ENCODE data around the gene NDC80. TPM values are rescaled to one million over a fixed set of nuclear protein-coding genes. Genes with fewer than 3 reads are reported as not detected.

Gene NDC80
- total and polyA plus RNA-seq, 9 of the 15 experiments (the other 6 are each of a cell fraction or from before 2014, with no cell fraction given): 65.2 to 97.9 (median 83.3) TPM

DNA sequence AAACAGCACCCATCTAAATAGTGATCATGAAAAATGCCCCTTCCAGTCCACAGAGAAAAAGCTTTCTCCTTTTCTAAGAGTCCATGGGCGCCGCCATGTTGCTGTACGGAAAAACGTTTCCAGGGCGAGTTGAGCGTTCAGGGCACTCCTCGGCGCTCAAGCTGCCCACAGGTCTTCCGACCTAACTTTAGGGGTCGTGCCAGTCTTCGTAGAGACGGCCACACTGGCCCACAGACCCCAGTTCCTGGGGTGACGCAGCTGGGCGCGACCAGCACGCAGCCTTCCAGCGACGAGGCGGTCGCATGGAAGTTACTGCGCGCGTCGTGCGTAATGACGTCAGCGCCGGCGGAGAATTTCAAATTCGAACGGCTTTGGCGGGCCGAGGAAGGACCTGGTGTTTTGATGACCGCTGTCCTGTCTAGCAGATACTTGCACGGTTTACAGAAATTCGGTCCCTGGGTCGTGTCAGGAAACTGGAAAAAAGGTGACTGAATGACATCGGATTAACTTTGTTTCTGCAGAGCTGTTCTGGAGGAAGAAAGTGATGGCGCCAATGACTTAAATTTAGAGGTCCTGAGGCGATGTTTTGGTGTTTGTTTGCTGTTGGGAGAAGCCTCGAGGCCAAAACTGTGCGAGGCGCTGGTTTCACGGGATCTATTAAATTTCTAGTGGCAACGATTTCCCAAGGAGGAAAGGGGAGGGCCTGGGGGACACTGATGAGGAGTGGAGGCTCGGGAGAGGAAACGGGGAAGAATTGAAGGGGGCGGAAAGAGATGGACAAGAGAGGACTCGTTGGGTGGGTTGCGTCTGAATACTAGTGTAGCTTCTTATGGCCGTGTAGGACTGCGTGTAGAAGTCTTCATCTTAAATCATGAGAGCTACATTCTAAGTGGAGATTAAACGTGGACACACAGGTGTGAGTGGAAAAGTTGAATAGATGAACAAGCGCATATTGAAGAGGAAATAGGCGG is at the start of gene NDC80, which contains the start of gene METTL4 (continued):
- TF ChIP-seq, protein P1, sequence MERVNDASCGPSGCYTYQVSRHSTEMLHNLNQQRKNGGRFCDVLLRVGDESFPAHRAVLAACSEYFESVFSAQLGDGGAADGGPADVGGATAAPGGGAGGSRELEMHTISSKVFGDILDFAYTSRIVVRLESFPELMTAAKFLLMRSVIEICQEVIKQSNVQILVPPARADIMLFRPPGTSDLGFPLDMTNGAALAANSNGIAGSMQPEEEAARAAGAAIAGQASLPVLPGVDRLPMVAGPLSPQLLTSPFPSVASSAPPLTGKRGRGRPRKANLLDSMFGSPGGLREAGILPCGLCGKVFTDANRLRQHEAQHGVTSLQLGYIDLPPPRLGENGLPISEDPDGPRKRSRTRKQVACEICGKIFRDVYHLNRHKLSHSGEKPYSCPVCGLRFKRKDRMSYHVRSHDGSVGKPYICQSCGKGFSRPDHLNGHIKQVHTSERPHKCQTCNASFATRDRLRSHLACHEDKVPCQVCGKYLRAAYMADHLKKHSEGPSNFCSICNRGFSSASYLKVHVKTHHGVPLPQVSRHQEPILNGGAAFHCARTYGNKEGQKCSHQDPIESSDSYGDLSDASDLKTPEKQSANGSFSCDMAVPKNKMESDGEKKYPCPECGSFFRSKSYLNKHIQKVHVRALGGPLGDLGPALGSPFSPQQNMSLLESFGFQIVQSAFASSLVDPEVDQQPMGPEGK (CRISPR knock-in tag; IDR thresholded peaks at IDR 0.05; ENCODE audit: borderline replicate concordance): no peak
- TF ChIP-seq TAF1 (IDR thresholded peaks at IDR 0.05; ENCODE audit: control insufficient read depth, extremely low read depth, insufficient read depth, low read length, severe bottlenecking): peak; percentile 48
- no peak for TF ChIP-seq POU5F1 (IDR thresholded peaks at IDR 0.05; ENCODE audit: borderline replicate concordance, low read depth, low read length, partially characterized antibody)
- no peak for TF ChIP-seq KAT7 (CRISPR knock-in tag; IDR thresholded peaks at IDR 0.05; ENCODE audit: borderline replicate concordance)
- TF ChIP-seq ZNF124 (CRISPR knock-in tag; IDR thresholded peaks at IDR 0.05): no peak
- TF ChIP-seq POLR2A (conservative IDR thresholded peaks at IDR 0.05): peak; percentile 86
- peak; percentile 90 for TF ChIP-seq L3MBTL2 (IDR thresholded peaks at IDR 0.05)
- TF ChIP-seq SOX6 (IDR thresholded peaks at IDR 0.05): peak; percentile 15; the same call in 1 of the 2 replicates
- no peak for TF ChIP-seq CHD4 (IDR thresholded peaks at IDR 0.05; ENCODE audit: insufficient read depth, insufficient replicate concordance, low read depth, low read length, poor library complexity, severe bottlenecking)
- TF ChIP-seq ZNF282 (CRISPR knock-in tag; IDR thresholded peaks at IDR 0.05): no peak
- TF ChIP-seq C11orf30 (IDR thresholded peaks at IDR 0.05; ENCODE audit: low read depth): peak; percentile 95
- TF ChIP-seq, protein P2, sequence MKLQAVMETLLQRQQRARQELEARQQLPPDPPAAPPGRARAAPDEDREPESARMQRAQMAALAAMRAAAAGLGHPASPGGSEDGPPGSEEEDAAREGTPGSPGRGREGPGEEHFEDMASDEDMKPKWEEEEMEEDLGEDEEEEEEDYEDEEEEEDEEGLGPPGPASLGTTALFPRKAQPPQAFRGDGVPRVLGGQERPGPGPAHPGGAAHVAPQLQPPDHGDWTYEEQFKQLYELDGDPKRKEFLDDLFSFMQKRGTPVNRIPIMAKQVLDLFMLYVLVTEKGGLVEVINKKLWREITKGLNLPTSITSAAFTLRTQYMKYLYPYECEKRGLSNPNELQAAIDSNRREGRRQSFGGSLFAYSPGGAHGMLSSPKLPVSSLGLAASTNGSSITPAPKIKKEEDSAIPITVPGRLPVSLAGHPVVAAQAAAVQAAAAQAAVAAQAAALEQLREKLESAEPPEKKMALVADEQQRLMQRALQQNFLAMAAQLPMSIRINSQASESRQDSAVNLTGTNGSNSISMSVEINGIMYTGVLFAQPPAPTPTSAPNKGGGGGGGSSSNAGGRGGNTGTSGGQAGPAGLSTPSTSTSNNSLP (IDR thresholded peaks at IDR 0.05; ENCODE audit: borderline replicate concordance, low read depth, low read length): no peak
- no peak for TF ChIP-seq RBM15 (IDR thresholded peaks at IDR 0.05; ENCODE audit: insufficient read depth, low read length)
- peak in 1 of 2 experiments; percentile 58; a peak in 2 of 4 replicates for TF ChIP-seq TRIM24 (IDR thresholded peaks at IDR 0.05)
- TF ChIP-seq, protein P3, sequence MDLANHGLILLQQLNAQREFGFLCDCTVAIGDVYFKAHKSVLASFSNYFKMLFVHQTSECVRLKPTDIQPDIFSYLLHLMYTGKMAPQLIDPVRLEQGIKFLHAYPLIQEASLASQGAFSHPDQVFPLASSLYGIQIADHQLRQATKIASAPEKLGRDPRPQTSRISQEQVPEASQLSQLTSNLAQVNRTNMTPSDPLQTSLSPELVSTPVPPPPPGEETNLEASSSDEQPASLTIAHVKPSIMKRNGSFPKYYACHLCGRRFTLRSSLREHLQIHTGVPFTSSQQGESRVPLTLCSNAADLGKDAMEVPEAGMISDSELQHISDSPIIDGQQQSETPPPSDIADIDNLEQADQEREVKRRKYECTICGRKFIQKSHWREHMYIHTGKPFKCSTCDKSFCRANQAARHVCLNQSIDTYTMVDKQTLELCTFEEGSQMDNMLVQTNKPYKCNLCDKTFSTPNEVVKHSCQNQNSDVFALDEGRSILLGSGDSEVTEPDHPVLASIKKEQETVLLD (IDR thresholded peaks at IDR 0.05): peak; percentile 100
- no peak for TF ChIP-seq ZNF57 (CRISPR knock-in tag; IDR thresholded peaks at IDR 0.05)
- TF ChIP-seq, protein P4, sequence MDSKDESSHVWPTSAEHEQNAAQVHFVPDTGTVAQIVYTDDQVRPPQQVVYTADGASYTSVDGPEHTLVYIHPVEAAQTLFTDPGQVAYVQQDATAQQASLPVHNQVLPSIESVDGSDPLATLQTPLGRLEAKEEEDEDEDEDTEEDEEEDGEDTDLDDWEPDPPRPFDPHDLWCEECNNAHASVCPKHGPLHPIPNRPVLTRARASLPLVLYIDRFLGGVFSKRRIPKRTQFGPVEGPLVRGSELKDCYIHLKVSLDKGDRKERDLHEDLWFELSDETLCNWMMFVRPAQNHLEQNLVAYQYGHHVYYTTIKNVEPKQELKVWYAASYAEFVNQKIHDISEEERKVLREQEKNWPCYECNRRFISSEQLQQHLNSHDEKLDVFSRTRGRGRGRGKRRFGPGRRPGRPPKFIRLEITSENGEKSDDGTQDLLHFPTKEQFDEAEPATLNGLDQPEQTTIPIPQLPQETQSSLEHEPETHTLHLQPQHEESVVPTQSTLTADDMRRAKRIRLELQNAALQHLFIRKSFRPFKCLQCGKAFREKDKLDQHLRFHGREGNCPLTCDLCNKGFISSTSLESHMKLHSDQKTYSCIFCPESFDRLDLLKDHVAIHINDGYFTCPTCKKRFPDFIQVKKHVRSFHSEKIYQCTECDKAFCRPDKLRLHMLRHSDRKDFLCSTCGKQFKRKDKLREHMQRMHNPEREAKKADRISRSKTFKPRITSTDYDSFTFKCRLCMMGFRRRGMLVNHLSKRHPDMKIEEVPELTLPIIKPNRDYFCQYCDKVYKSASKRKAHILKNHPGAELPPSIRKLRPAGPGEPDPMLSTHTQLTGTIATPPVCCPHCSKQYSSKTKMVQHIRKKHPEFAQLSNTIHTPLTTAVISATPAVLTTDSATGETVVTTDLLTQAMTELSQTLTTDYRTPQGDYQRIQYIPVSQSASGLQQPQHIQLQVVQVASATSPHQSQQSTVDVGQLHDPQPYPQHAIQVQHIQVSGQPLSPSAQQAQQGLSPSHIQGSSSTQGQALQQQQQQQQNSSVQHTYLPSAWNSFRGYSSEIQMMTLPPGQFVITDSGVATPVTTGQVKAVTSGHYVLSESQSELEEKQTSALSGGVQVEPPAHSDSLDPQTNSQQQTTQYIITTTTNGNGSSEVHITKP (IDR thresholded peaks at IDR 0.05; ENCODE audit: partially characterized antibody): no peak
- peak; percentile 97 for TF ChIP-seq NCOA6 (IDR thresholded peaks at IDR 0.05)

Measured in K562 (cell line).